ENCODE measurements around the gene ELK1.

ELK1 gene

DNA sequence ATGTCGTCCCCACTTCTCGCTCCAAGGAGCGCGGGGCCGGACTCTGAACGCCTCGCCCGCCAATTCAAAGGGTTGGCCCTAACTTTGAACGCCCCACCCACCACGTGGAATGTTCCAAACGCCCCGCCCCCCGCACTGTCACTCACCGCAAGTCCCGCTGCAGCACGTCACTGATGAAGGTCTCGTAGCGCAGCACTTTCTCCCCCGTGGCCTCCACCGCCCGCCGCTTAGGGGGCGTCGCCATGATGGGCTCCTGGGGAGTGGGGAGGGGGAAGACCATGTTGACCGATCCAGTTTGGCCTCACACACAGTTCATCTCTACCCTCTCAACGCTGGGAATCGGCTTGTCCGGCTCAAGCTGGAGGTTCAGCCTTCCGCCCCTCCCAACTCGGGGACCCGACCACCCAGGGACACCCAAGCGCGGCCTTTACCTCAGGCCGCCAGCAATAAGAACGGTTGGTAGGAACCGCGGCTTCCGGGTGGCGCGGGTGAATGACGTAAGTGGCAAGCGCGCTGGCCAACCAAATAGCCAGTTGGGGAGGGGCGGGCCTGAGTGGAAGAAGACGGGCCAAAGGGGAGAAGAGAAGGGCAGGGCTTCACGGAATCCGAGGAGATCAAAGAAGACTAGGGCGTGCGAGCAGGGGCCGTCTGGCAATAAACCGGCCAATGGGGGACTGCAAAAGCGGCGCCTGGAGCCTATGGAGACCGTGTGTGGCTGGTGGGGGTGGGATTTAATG, 8.5 kb upstream of the ELK1 start, which contains the start of gene UXT:
TSS of gene UXT (minus strand) at position 497 of the 737 bp plus-strand sequence. CDS start at position 244, 253 bp downstream.
- ATAC-seq (replicated peaks) (peak; percentile 81 to 85), DNase-seq (peak; percentile 89)
- Mint-ChIP-seq H3K36me3 (peaks cover 19% of the 10 kb centered on the region in 2 donors), H3K27me3 (no peaks in the 10 kb centered on the region), H3K4me3 (peak within 1 kb of the TSS; percentile 84 to 86), H3K27ac (peak within 1 kb of the TSS; percentile 98), H3K9me3 (peaks cover 2 to 5% of the 10 kb centered on the region in 2 donors), H3K4me1 (peaks cover 14 to 29% of the 10 kb centered on the region in 2 donors)

DNA sequence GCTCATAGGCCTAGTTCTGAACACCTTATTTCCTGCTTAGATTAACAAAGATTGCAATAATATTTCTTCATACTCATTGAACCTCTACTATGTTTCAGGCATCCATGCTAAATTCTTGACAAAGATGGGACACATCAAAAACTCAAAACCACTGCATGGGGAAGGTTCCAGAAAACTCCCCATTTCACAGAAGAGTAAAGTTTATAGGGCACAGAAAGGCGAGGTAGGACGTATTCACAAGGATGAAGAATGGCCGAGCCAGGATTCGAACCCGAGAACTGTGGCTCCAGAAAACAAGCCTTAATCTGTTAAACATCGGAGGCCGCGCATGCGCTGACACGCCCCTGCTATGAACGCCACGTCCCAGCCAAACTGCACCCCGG, 7.9 kb upstream of the ELK1 start:
- ATAC-seq (replicated peaks): no peak
- peak overlapping the region; percentile 98 for H3K27ac Mint-ChIP-seq
- H3K9me3 Mint-ChIP-seq: peaks cover 2 to 5% of the 10 kb centered on the region in 2 donors
- H3K36me3 Mint-ChIP-seq: peaks cover 22 to 24% of the 10 kb centered on the region in 2 donors
- peak overlapping the region; percentile 84 to 86 for H3K4me3 Mint-ChIP-seq
- no peaks in the 10 kb centered on the region for H3K27me3 Mint-ChIP-seq
- DNase-seq: no peak
- H3K4me1 Mint-ChIP-seq: peaks cover 12 to 29% of the 10 kb centered on the region in 2 donors

DNA sequence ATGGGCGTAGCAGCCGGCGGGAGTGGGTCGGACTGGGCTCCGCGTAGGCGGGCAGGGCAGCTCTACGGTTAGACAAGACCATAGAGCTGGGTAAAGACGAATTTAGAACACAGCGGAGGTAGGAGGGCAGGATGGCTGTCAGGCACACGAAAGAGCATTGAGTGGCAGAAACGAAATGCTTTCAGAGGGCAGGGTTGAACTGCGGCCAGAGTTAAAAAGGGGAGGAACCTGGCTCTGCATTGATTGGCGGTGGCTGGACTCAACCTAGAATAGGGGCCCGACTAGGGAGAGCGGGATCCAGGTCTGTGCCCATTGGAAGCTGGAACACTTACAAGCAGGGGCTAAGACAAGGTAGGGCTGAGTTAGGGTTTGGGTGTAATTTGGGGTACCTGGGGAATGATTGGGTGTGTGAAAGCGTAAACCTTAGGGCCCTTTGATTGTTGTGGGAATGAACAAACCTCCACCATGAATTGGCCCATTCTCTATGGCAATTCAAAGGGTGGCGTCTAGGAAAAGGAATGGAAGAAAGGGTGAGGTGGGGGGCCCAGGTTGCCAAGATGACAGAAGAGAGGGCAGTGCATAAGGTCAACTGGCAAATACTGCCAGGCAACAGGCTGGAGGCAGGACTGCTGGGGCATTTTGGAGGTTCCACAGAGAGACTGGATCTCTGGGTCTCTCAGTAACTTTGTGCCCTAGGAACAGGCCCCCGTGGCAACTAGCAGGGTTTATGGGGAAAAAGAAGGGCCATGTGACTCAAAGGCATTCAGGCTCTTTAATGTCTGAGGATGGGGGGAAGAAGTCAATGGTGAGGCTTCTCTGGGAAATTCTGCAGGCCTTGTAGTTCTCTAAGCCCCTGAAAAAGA, 911 bp upstream of the ELK1 start:
- H3K36me3 Mint-ChIP-seq: peaks cover 33 to 45% of the 10 kb centered on the region in 2 donors
- peak overlapping the region; percentile 80 to 84 for H3K4me3 Mint-ChIP-seq
- peaks cover 11 to 45% of the 10 kb centered on the region in 2 donors for H3K4me1 Mint-ChIP-seq
- H3K9me3 Mint-ChIP-seq: no peaks in the 10 kb centered on the region
- DNase-seq (no peak), ATAC-seq (replicated peaks) (no peak)
- H3K27me3 Mint-ChIP-seq: no peaks in the 10 kb centered on the region
- H3K27ac Mint-ChIP-seq: peak overlapping the region; percentile 92

DNA sequence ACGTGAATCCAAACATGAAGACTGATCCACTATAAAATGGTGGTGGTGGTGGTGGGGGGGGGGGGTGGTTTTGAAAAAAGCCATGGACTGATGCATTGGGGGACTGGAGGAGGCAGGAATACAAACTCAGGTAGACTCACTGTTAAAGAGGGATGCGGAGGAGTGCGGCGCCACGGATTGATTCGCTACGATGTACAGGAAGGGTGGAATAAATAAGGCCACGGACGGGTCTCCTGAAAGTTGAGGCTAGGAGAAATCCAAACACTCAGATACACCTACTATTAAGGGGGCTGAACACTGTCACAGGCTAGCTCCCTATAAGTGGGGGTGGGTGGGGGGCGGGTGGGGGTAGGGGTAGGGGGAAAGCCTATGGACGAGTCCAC, 591 bp downstream of the ELK1 start:
- H3K4me3 Mint-ChIP-seq: peak overlapping the region; percentile 80 to 86
- peaks cover 11 to 43% of the 10 kb centered on the region in 2 donors for H3K4me1 Mint-ChIP-seq
- peaks cover 27 to 40% of the 10 kb centered on the region in 2 donors for H3K36me3 Mint-ChIP-seq
- H3K9me3 Mint-ChIP-seq: no peaks in the 10 kb centered on the region
- H3K27me3 Mint-ChIP-seq: peaks cover 0 to 2% of the 10 kb centered on the region in 2 donors
- no peak for DNase-seq
- H3K27ac Mint-ChIP-seq: peak overlapping the region; percentile 92
- ATAC-seq (replicated peaks): no peak

DNA sequence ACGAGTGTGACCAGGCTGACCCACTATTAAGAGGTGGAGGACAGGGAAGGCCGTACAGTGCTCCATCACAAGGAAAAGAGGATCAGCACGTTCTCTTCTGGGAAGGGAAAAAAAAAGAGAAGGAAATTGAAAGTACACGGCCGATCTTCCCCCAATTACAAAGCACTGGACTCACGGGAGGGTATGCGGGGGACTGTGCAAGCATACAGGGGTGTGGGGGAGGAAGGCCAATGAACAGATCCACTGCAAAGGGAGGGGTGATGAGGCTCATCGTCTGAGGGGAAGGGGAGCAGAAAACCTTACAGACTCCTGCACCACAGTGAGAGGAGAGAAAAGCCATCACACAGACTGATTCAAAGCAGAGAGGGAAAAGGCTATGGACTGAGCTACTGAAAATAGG, 1.1 kb downstream of the ELK1 start:
- peaks cover 0 to 7% of the 10 kb centered on the region in 2 donors for H3K27me3 Mint-ChIP-seq
- peak overlapping the region; percentile 72 for H3K27ac Mint-ChIP-seq
- peaks cover 28 to 45% of the 10 kb centered on the region in 2 donors for H3K36me3 Mint-ChIP-seq
- peak overlapping the region; percentile 80 to 86 for H3K4me3 Mint-ChIP-seq
- H3K9me3 Mint-ChIP-seq: no peaks in the 10 kb centered on the region
- peaks cover 14 to 48% of the 10 kb centered on the region in 2 donors for H3K4me1 Mint-ChIP-seq
- no peak for DNase-seq
- no peak for ATAC-seq (replicated peaks)

DNA sequence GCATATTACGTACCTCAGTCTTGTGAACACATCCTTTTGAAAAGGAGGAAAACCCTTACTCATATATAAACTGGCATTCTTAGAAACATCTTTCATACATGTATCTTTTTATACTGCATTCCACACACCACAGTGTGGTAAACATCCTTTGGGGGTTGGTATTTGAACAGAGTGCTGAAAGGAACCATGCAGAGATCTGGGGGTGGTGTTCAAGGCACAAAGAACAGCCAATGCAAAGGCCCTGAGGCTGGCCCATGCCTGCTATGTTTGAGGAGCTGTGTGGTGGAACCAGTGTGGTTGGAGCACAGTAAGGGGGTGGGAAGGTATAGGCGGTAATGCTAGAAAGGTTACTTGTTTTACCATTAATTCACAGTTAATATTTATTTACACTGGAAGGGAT, 2.0 kb downstream of the ELK1 start:
- no peaks in the 10 kb centered on the region for H3K9me3 Mint-ChIP-seq
- ATAC-seq (replicated peaks): no peak
- H3K27me3 Mint-ChIP-seq: peaks cover 0 to 9% of the 10 kb centered on the region in 2 donors
- peaks cover 15 to 49% of the 10 kb centered on the region in 2 donors for H3K4me1 Mint-ChIP-seq
- peak overlapping the region; percentile 26 to 80 for H3K4me3 Mint-ChIP-seq
- no peak for DNase-seq
- peak overlapping the region; percentile 15 for H3K27ac Mint-ChIP-seq
- H3K36me3 Mint-ChIP-seq: peaks cover 26 to 42% of the 10 kb centered on the region in 2 donors

DNA sequence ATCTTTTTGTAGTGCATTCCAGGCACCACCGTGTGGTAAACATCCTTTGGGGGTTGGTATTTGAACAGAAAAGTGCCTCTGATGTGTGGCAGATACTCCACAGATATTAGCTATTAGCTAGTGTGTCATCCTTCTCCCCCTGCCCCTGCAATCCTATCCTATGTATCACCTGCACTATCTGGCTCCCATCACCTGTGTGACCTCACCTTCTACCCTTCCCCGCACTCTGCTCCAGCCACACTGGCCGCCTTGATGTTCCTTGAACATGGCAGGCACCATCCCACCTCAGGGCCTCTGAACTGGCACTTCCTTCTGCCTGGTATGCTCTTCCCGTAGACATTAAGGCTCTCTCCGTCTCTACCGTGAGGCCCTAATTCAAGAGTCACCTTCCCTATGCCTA, 3.7 kb downstream of the ELK1 start:
- DNase-seq (no peak), ATAC-seq (replicated peaks) (no peak)
- H3K9me3 Mint-ChIP-seq: no peaks in the 10 kb centered on the region
- no peak overlapping the region for H3K27ac Mint-ChIP-seq
- H3K36me3 Mint-ChIP-seq: peaks cover 17 to 33% of the 10 kb centered on the region in 2 donors
- H3K4me3 Mint-ChIP-seq: no peak overlapping the region
- peaks cover 0 to 9% of the 10 kb centered on the region in 2 donors for H3K27me3 Mint-ChIP-seq
- peaks cover 15 to 39% of the 10 kb centered on the region in 2 donors for H3K4me1 Mint-ChIP-seq

DNA sequence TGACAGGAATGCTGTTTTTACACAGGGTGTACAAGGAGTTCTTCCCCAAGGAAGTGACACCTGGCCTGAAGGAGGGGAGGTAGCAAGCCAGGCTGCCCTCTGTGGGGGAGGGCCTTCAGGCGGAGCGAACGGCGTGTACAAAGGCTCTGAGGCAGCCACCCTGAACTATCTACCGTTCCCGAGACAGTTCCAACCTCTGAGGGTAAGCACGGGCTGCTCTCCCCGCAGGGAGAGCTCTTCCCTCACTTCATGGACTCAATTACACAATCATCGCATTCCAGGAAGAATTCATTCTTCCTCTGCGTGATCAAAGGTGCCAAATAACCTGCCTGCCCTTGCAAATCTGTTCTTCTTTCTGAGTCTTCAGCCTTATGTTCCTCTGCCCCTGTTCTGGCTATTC, 4.8 kb downstream of the ELK1 start:
- H3K9me3 Mint-ChIP-seq: no peaks in the 10 kb centered on the region
- ATAC-seq (replicated peaks) (no peak), DNase-seq (no peak)
- H3K36me3 Mint-ChIP-seq: peaks cover 14 to 32% of the 10 kb centered on the region in 2 donors
- peaks cover 9 to 29% of the 10 kb centered on the region in 2 donors for H3K4me1 Mint-ChIP-seq
- H3K27ac Mint-ChIP-seq: no peak overlapping the region
- peaks cover 0 to 9% of the 10 kb centered on the region in 2 donors for H3K27me3 Mint-ChIP-seq
- no peak overlapping the region for H3K4me3 Mint-ChIP-seq

DNA sequence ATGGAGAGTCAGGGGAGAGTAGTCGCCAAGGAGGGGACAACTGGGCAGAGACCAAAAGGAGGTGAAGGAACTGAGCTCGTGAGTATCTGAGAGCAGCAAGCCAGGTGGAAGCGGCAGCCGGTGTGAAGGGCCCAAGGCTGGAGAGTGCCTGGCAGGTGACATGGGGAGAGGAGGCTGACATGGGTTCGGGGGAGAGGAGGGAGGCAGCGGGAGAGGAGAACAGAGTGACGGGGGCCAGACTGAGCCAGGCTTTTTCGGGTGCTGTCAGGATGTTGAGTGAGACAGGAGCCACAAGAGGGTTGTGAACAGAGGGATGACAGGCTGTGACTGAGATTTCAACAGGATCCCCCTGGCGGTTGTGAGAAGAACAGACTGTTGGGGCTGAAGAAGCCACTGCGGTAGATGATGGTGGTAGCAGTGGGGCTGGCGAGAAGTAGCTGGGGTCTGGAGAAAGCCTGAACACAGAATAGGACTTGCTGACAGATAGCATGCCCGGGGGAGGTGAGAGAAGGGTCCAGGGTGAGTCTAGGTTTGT, 5.7 kb downstream of the ELK1 start:
- peaks cover 0 to 9% of the 10 kb centered on the region in 2 donors for H3K27me3 Mint-ChIP-seq
- H3K27ac Mint-ChIP-seq: no peak overlapping the region
- DNase-seq (no peak), ATAC-seq (replicated peaks) (peak in 1 of 2 donors; percentile 45)
- H3K4me1 Mint-ChIP-seq: peaks cover 9 to 29% of the 10 kb centered on the region in 2 donors
- H3K9me3 Mint-ChIP-seq: no peaks in the 10 kb centered on the region
- no peak overlapping the region for H3K4me3 Mint-ChIP-seq
- peaks cover 23 to 42% of the 10 kb centered on the region in 2 donors for H3K36me3 Mint-ChIP-seq

DNA sequence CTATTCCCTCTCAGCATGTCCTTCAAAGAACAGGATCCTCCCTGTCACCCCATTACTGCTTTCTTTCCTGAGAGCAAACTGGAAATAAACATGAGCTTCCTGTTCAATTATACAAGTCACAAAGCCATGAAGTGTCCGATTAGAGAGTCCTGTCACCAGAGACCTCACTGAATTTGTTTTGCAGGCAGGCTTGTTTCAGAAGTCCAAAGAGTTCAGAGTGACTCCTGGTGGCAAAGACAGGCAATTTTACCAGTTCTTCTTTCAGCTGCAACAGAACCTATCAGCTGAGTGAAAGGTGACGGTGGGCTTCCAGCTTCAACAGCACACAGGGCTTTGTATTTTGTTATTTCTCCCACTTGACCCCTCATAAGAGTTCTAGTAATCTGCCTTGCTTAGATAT, 6.4 kb downstream of the ELK1 start:
- no peak overlapping the region for H3K4me3 Mint-ChIP-seq
- no peak overlapping the region for H3K27ac Mint-ChIP-seq
- no peak for ATAC-seq (replicated peaks)
- H3K4me1 Mint-ChIP-seq: peaks cover 4 to 25% of the 10 kb centered on the region in 2 donors
- no peak for DNase-seq
- H3K9me3 Mint-ChIP-seq: no peaks in the 10 kb centered on the region
- H3K36me3 Mint-ChIP-seq: peaks cover 25 to 43% of the 10 kb centered on the region in 2 donors
- peaks cover 0 to 9% of the 10 kb centered on the region in 2 donors for H3K27me3 Mint-ChIP-seq

DNA sequence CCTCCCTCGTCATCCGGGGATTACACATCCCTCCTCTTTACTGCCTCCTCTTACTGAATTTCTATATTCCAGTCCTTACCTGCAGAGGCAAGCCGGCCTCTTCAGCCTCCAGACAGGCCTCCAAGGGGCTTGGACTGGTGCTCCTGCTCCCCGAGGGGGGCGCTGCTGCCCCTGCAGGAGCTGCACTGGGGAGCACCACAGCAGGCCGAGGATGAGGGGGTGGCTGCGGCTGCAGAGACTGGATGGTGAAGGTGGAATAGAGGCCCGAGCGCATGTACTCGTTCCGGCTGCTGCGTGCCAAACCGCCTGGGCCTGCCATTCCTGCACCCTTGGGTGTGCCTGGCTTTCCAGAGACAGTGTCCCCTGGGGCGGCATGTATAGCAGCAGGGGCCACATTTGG, 11.5 kb downstream of the ELK1 start:
- H3K9me3 Mint-ChIP-seq: no peaks in the 10 kb centered on the region
- no peak overlapping the region for H3K27ac Mint-ChIP-seq
- H3K36me3 Mint-ChIP-seq: peaks cover 31 to 40% of the 10 kb centered on the region in 2 donors
- peak overlapping the region in 1 of 2 donors; percentile 25 for H3K4me3 Mint-ChIP-seq
- H3K4me1 Mint-ChIP-seq: peaks cover 3 to 27% of the 10 kb centered on the region in 2 donors
- no peak for ATAC-seq (replicated peaks)
- DNase-seq: no peak
- H3K27me3 Mint-ChIP-seq: no peaks in the 10 kb centered on the region

DNA sequence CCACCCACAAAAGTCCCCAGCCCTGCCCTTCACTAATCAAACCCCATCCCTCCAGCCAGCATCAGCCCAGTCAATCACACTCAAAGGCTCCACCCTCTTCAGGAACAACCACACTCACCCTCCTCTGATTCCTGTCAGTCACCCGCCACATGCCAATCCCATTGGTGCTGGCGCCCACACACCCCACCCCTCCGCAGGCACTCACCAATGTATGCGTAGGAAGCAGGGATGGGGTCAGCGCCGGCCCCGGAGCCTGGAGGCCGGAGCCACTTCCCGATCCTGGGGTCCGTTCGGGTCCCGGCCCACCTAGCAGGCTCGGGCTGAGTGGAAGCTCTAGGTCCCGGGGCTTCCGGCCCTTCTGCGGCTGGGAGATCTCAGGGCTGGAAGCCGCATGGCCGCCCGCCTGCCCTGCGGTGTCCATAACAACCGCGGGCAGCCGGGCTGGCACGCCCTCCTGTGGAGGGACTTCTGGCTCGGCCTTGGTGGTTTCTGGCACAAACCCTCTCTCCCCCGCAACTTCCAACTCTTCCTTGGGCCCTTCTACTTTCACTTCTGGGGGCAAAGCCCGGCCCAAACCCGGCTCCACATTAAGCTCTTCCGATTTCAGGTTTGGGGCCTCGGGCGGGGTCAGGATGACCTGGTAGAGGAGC, 12.7 kb downstream of the ELK1 start:
- Mint-ChIP-seq H3K4me3 (peak overlapping the region; percentile 33 to 84), H3K27ac (peak overlapping the region; percentile 9)
- ATAC-seq (replicated peaks): peak; percentile 94 to 98

DNA sequence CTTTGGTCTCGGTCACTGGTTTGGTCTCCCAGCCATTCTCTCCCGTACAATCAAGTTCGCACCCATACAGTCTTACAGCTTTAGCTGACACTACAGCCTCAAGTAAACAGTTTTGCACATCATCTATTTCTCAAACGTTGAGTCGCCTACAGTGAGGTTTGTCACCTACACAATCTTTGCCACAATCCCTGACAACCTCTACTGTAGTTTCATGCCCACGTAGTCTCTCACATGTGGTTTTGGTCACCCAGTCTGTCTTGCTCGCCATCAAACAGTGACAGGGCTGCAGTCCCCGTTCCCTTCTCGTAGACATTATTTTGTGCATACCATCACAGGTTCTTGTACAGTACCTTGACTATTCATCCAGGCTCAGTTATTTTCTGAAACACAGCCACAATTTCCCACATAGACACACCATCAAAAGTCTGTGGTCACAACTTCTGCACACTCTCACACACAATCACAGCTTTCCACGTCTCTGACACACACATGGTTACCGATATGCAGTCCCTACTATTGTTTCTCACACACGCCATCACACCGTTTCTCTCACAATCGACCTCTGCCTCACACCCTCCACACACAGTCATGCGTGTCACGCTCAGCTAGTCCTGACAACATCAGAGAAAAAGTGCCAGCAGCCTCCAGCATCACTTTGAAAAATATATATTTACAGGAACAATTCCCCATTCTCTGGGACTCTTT, 15.3 kb downstream of the ELK1 start:
- Mint-ChIP-seq H3K4me1 (peaks cover 13 to 40% of the 10 kb centered on the region in 2 donors), H3K9me3 (no peaks in the 10 kb centered on the region), H3K27me3 (no peaks in the 10 kb centered on the region), H3K36me3 (peaks cover 23 to 31% of the 10 kb centered on the region in 2 donors), H3K27ac (no peak overlapping the region), H3K4me3 (no peak overlapping the region)
- DNase-seq: no peak
- no peak for ATAC-seq (replicated peaks)

More for the DNA sequence above, 12.7 kb downstream of the ELK1 start:
- Mint-ChIP-seq H3K27me3 (no peaks in the 10 kb centered on the region), H3K9me3 (no peaks in the 10 kb centered on the region), H3K4me1 (peaks cover 7 to 32% of the 10 kb centered on the region in 2 donors), H3K36me3 (peaks cover 31 to 42% of the 10 kb centered on the region in 2 donors)
- peak; percentile 37 for DNase-seq

Data from stimulated activated naive B cell treated with anti-CD40 and anti-IgM and Interleukin-4, amounts not matched to agents 10 μg/mL and 1 μg/mL and 100 μg/mL, for 72 hours (primary cell).